ENCODE data around the gene NCKAP5L. TPM values are rescaled to one million over a fixed set of nuclear protein-coding genes. Genes with fewer than 3 reads are reported as not detected.

NCKAP5L gene
- total and polyA plus RNA-seq, 2 donors from 2014 or later: 7.2 to 20.6 TPM

DNA sequence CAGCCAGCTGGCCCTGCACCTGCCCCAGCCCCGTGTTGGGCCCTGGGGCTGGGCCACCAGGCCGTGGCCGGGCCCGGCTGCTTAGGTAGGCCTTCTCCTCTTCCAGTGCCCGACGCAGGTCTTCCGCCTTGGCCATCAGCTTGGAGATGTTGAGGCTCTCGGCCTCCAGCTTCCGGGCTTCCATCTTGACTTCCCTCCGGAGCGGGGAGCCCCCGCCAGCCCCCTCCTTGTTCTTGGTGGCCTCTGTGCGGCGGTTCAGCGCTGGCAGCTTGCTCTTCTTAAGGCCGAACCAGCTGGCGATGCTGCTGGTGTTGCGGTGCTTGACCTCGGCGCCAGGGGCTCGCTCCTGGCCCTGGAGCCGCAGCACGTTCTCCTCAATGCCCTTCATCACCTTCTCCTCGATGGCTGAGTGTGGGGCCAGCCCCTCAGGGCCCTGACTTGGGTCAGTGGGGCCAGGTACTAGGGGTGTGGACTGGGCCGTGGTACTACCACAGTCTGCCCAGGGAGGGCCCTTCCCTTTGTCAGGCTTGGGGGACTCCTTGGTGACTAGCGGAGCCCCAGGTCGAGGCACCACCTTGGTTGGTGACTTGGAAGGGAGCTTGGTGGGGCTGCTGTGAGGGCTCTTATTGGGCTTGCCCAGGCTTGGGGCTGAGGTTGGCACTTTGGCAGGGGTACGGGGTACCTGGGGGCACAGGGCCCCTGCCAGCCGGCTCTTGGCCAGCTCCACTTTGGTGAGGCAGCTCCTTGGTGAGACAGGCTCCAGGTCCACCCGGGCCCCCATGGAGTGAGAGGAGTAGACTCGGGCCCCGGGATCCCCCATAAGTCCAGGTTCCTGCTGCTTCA is 33.2 kb downstream of the NCKAP5L start:
- Histone ChIP-seq H3K4me3 (ENCODE audit: low read length in 3 of 3) (no peak overlapping the region), H3K36me3 (ENCODE audit: control insufficient read depth in 2 of 3, insufficient read depth in 3 of 3, low read length in 3 of 3) (peaks cover 0 to 10% (median 9%) of the 10 kb centered on the region in 3 donors), H3K9me3 (ENCODE audit: control insufficient read depth in 2 of 3, insufficient read depth in 1 of 3, low read length in 3 of 3) (no peaks in the 10 kb centered on the region), H3K27ac (ENCODE audit: low read depth in 2 of 2, low read length in 2 of 2) (no peak overlapping the region), H3K9ac (ENCODE audit: low read length in 3 of 3) (no peak overlapping the region), H3K4me1 (ENCODE audit: control insufficient read depth in 2 of 3, insufficient read depth in 2 of 3, low read depth in 1 of 3, low read length in 3 of 3) (no peaks in the 10 kb centered on the region), H3K27me3 (ENCODE audit: control insufficient read depth, insufficient read depth, low read length) (no peaks in the 10 kb centered on the region)
- TF ChIP-seq, protein P1, sequence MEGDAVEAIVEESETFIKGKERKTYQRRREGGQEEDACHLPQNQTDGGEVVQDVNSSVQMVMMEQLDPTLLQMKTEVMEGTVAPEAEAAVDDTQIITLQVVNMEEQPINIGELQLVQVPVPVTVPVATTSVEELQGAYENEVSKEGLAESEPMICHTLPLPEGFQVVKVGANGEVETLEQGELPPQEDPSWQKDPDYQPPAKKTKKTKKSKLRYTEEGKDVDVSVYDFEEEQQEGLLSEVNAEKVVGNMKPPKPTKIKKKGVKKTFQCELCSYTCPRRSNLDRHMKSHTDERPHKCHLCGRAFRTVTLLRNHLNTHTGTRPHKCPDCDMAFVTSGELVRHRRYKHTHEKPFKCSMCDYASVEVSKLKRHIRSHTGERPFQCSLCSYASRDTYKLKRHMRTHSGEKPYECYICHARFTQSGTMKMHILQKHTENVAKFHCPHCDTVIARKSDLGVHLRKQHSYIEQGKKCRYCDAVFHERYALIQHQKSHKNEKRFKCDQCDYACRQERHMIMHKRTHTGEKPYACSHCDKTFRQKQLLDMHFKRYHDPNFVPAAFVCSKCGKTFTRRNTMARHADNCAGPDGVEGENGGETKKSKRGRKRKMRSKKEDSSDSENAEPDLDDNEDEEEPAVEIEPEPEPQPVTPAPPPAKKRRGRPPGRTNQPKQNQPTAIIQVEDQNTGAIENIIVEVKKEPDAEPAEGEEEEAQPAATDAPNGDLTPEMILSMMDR (IDR thresholded peaks at IDR 0.05; ENCODE audit: borderline replicate concordance, extremely low read depth, insufficient read depth): no peak
- no peak for FAIRE-seq
- intact Hi-C loops (cut with DNase I): no loop called here
- peak in 1 of 5 donors; percentile 73 for DNase-seq

DNA sequence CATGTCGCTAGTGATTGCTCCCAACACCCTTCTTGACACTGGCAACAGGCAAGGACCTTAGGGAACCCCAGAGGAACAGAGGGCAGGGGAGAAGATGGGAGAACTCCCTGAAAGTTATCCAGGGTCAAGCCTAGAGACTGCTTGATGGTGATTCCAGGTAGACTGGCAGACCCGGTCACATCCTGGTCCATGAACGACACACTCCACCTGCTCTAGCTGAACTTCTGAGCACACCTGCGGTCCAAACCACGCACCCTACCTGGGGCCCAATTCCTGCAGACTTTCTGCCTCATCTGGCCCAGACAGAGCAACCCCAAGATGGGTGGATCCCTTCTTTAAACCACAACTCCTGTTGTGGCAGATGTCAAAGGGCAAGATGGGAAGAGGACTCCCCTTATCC is 34.2 kb downstream of the NCKAP5L start:
- no peak overlapping the region for H3K27ac ChIP-seq (ENCODE audit: low read depth in 2 of 2, low read length in 2 of 2)
- TF ChIP-seq, protein P1 (IDR thresholded peaks at IDR 0.05; ENCODE audit: borderline replicate concordance, extremely low read depth, insufficient read depth): no peak
- H3K4me3 ChIP-seq (ENCODE audit: low read length in 3 of 3): no peak overlapping the region
- intact Hi-C loops (cut with DNase I): no loop called here
- no peaks in the 10 kb centered on the region for H3K27me3 ChIP-seq (ENCODE audit: control insufficient read depth, insufficient read depth, low read length)
- DNase-seq: no peak
- no peak overlapping the region for H3K9ac ChIP-seq (ENCODE audit: low read length in 3 of 3)
- H3K9me3 ChIP-seq (ENCODE audit: control insufficient read depth in 2 of 3, insufficient read depth in 1 of 3, low read length in 3 of 3): no peaks in the 10 kb centered on the region
- no peaks in the 10 kb centered on the region for H3K4me1 ChIP-seq (ENCODE audit: control insufficient read depth in 2 of 3, insufficient read depth in 2 of 3, low read depth in 1 of 3, low read length in 3 of 3)
- H3K36me3 ChIP-seq (ENCODE audit: control insufficient read depth in 2 of 3, insufficient read depth in 3 of 3, low read length in 3 of 3): peaks cover 0 to 10% (median 8%) of the 10 kb centered on the region in 3 donors
- no peak for FAIRE-seq

DNA sequence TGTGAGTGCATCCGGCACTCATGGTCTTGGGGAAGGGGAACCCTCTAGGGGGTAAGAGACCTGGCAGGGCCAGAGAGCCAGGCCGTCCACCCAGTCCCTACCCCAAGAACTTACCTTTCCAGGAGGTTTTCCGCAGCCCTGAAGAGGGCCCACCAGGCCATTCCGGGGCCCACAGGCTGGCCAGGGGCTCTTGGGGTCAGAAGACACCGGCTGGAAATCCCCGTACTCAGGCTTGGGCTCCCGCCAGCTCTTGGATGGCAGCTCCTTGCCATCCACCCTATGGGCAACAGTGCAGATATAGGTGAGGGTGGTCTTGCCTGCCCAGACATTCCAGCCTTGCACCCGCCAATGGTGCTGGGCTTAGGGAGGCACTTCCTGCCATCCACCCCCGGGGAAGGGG is 34.6 kb downstream of the NCKAP5L start:
- no peaks in the 10 kb centered on the region for H3K9me3 ChIP-seq (ENCODE audit: control insufficient read depth in 2 of 3, insufficient read depth in 1 of 3, low read length in 3 of 3)
- DNase-seq: no peak
- H3K4me1 ChIP-seq (ENCODE audit: control insufficient read depth in 2 of 3, insufficient read depth in 2 of 3, low read depth in 1 of 3, low read length in 3 of 3): no peaks in the 10 kb centered on the region
- H3K4me3 ChIP-seq (ENCODE audit: low read length in 3 of 3): no peak overlapping the region
- intact Hi-C loops (cut with DNase I): no loop called here
- TF ChIP-seq, protein P1 (IDR thresholded peaks at IDR 0.05; ENCODE audit: borderline replicate concordance, extremely low read depth, insufficient read depth): no peak
- no peak for FAIRE-seq
- H3K27me3 ChIP-seq (ENCODE audit: control insufficient read depth, insufficient read depth, low read length): no peaks in the 10 kb centered on the region
- peaks cover 0 to 10% (median 8%) of the 10 kb centered on the region in 3 donors for H3K36me3 ChIP-seq (ENCODE audit: control insufficient read depth in 2 of 3, insufficient read depth in 3 of 3, low read length in 3 of 3)
- no peak overlapping the region for H3K9ac ChIP-seq (ENCODE audit: low read length in 3 of 3)
- no peak overlapping the region for H3K27ac ChIP-seq (ENCODE audit: low read depth in 2 of 2, low read length in 2 of 2)
